Upper lobe of left lung (tissue), 4 donors: ENCODE data around the gene HTRA1.

Experiments used
- CTCF ChIP-seq, 6 experiments: fragments of 450-650 bp in 4 of 6; fragments of 200-600 bp in 2 of 6; sonication (generic) in 2 of 6; IDR thresholded peaks; one replicate each; pipeline ENCODE4 v1.5.1; 2016 to 2019; ENCODE audit warnings: antibody characterized with exemption in 6 of 6
- POLR2A ChIP-seq, 4 donors: fragments of 450-650 bp; IDR thresholded peaks; one replicate each; pipeline ENCODE4 v1.5.1; 2016 to 2017; ENCODE audit warnings: antibody characterized with exemption in 4 of 4, mild to moderate bottlenecking in 2 of 4

- no peak for TF ChIP-seq CTCF (IDR thresholded peaks at IDR 0.05)
- TF ChIP-seq POLR2A (IDR thresholded peaks at IDR 0.05), result no peak
Observed at GRCh38 chr10:122524811-122525210, 63.5 kb downstream of the HTRA1 start.
